Stomach (tissue), 9 donors: ENCODE measurements around the gene THAP12. TPM values are rescaled to one million over a fixed set of nuclear protein-coding genes. Genes with fewer than 3 reads are reported as not detected.
A peak's percentile ranks its signal among the peaks of the same experiment; 100 is the strongest.

Experiments used
- DNase-seq, 2 donors: peaks; one replicate each; pipeline versions ENCODE4 v3.0.0 to v3.0.0-alpha.2; 2013 to 2019
- H3K27ac ChIP-seq, 5 donors: fragments of 200-600 bp in 4 of 5; sonication (generic) in 4 of 5; one replicate each; pipeline ENCODE4 v1.5.1; 2013 to 2019; ENCODE audit warnings: mild to moderate bottlenecking in 1 of 5, moderate library complexity in 1 of 5
- H3K27me3 ChIP-seq, 3 donors: fragments of 200-600 bp; sonication (generic); one replicate each; pipeline ENCODE4 v1.5.1; 2017 to 2019; ENCODE audit warnings: mixed run types in 1 of 3
- H3K36me3 ChIP-seq, 4 donors: fragments of 200-600 bp; sonication (generic); 1 replicate in 3 of 4; 2 replicates in 1 of 4; pipeline ENCODE4 v1.5.1; 2016 to 2019
- H3K4me1 ChIP-seq, 4 donors: fragments of 200-600 bp; sonication (generic); one replicate each; pipeline ENCODE4 v1.5.1; 2016 to 2019
- H3K4me3 ChIP-seq, 4 donors: fragments of 200-600 bp; sonication (generic) in 3 of 4; one replicate each; pipeline ENCODE4 v1.5.1; 2016 to 2019; ENCODE audit warnings: mild to moderate bottlenecking in 1 of 4
- H3K9me3 ChIP-seq, 4 donors: fragments of 200-600 bp; sonication (generic); one replicate each; pipeline ENCODE4 v1.5.1; 2016 to 2019
- CTCF ChIP-seq, 7 experiments: fragments of 450-650 bp in 4 of 7; fragments of 200-600 bp in 3 of 7; sonication (generic) in 3 of 7; IDR thresholded peaks; one replicate each; pipeline ENCODE4 v1.5.1; 2016 to 2019; ENCODE audit warnings: antibody characterized with exemption in 7 of 7, control low read depth in 2 of 7, mild to moderate bottlenecking in 1 of 7
- EP300 ChIP-seq: sonication (generic); formaldehyde crosslinking; IDR thresholded peaks from one replicate; pipeline ENCODE4 v1.6.1; 2017; ENCODE audit warnings: antibody characterized with exemption
- POLR2A ChIP-seq, 4 donors: fragments of 450-650 bp; IDR thresholded peaks; one replicate each; pipeline ENCODE4 v1.6.1; 2016; ENCODE audit warnings: antibody characterized with exemption in 4 of 4, control low read depth in 2 of 4, mild to moderate bottlenecking in 1 of 4, moderate library complexity in 1 of 4
- POLR2AphosphoS5 ChIP-seq, 3 donors: sonication (generic); formaldehyde crosslinking; IDR thresholded peaks; one replicate each; pipeline ENCODE4 v1.6.1; 2016; ENCODE audit warnings: antibody characterized with exemption in 3 of 3
- WGBS, 5 donors: extraction: QIAGEN DNeasy Blood & Tissue Kit in 3 of 5; methylation state at CpG; one replicate each; pipeline versions ENCODE4 v1.1.5 to v1.1.7; 2013 to 2018; 5-methylcytosine and 5-hydroxymethylcytosine counted together
- intact Hi-C: fragments of 100-400 bp; cut with DNase I; formaldehyde crosslinking; loops from one replicate; pipeline ENCODE4 v1.15.1; 2023; ENCODE audit warnings: low total_unique reads
- polyA plus RNA-seq, 3 donors: library from polyadenylated mRNA; stranded (reverse); fragments of 200-250 nt; gene quantifications; one replicate each; pipeline ENCODE4 v1.2.3, GENCODE V29; 2013
- total RNA-seq, 5 donors: library from RNA; depleted of rRNA; stranded (reverse); fragments of >200 nt; gene quantifications; one replicate each; pipeline versions ENCODE4 v1.1.0 to v1.2.3, GENCODE V29; 2014 to 2016
- donor health status: healthy with polysubstance abuse.
- donor health status: Bipolar disorder and iron deficiency.
- donor health status: healthy.

THAP12 gene
- total and polyA plus RNA-seq, 8 donors: 10.7 to 74.0 (median 25.2) TPM

- TF ChIP-seq POLR2A (IDR thresholded peaks at IDR 0.05) (no peak), EP300 (no peak), CTCF (IDR thresholded peaks at IDR 0.05) (no peak), POLR2AphosphoS5 (IDR thresholded peaks at IDR 0.05) (no peak)
- H3K4me1 ChIP-seq: no peaks in the 10 kb centered on the region
- peak overlapping the region in 2 of 5 donors; percentile 11 to 36 for H3K27ac ChIP-seq
- intact Hi-C loops: no loop called here
- peak in 1 of 2 donors; percentile 84 for DNase-seq
- no peaks in the 10 kb centered on the region for H3K36me3 ChIP-seq
- H3K4me3 ChIP-seq: no peak overlapping the region
- WGBS, 5 donors: 45 to 76% (median 61%) methylated on average over 6 of the region's 6 CpGs
- H3K9me3 ChIP-seq: peaks cover 2 to 15% (median 8%) of the 10 kb centered on the region in 4 donors
- no peaks in the 10 kb centered on the region for H3K27me3 ChIP-seq
Observed at GRCh38 chr11:76339221-76339620, 41.7 kb downstream of the THAP12 start.

DNA sequence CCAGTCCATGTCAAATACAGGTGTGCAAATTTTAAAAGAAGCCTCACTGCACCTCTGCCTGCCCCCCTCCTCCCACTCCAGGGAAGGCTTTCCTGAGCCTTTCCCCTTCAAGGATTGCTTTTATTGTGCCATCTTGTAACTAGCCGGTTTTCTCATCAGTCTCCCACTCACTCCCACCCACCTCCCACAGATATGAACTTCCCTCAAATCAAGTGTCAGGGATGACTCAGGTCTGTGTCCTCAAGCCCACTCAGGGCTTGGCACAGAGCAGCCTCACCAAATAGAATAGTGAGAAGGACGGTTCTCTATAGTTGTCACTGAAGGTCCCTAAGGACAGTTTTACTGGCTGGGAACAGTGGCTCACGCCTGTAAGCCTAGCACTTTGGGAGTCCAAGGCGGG is 43.0 kb downstream of the THAP12 start:
- Histone ChIP-seq H3K4me3 (no peak overlapping the region), H3K36me3 (no peaks in the 10 kb centered on the region), H3K27me3 (no peaks in the 10 kb centered on the region), H3K27ac (peak overlapping the region in 1 of 5 donors; percentile 11), H3K4me1 (no peaks in the 10 kb centered on the region), H3K9me3 (peaks cover 2 to 15% (median 8%) of the 10 kb centered on the region in 4 donors)
- intact Hi-C loops: no loop called here
- no peak for TF ChIP-seq CTCF (IDR thresholded peaks at IDR 0.05)
- DNase-seq: no peak
- WGBS, 5 donors: 82 to 90% (median 86%) methylated on average over 4 of the region's 4 CpGs

DNA sequence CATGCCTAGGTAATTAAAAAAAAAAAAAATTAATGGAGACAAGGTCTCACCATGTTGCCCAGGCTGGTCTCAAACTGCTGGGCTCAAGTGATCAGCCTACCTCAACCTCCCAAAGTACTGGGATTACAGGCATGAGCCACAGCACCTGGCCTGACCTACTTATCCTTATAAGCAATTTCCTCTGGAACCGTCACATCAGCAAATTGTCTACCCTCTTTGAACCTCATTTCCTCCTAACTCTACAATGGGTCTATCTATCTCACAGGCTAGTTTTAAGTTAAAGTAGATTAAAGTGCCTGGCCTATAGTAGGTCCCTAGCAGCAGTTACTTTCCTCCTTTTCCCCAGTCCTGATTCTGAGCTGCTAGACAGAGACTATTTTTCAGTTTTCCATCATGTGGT is 43.5 kb downstream of the THAP12 start:
- Histone ChIP-seq H3K4me3 (no peak overlapping the region), H3K4me1 (no peaks in the 10 kb centered on the region), H3K27me3 (no peaks in the 10 kb centered on the region), H3K36me3 (no peaks in the 10 kb centered on the region), H3K27ac (no peak overlapping the region), H3K9me3 (peaks cover 2 to 15% (median 8%) of the 10 kb centered on the region in 4 donors)
- DNase-seq: no peak
- no peak for TF ChIP-seq POLR2AphosphoS5 (IDR thresholded peaks at IDR 0.05)
- TF ChIP-seq EP300: no peak
- no peak for TF ChIP-seq POLR2A (IDR thresholded peaks at IDR 0.05)
- TF ChIP-seq CTCF (IDR thresholded peaks at IDR 0.05): no peak
- WGBS, 5 donors: 76 to 90% (median 79%) methylated on average over 1 of the region's 1 CpG
- intact Hi-C loops: no loop called here

- no peak for DNase-seq
- WGBS, 5 donors: 83 to 87% (median 85%) methylated on average over 2 of the region's 2 CpGs
- no peaks in the 10 kb centered on the region for H3K36me3 ChIP-seq
- H3K4me1 ChIP-seq: no peaks in the 10 kb centered on the region
- intact Hi-C loops: no loop called here
- TF ChIP-seq CTCF (IDR thresholded peaks at IDR 0.05): no peak
- TF ChIP-seq POLR2A (IDR thresholded peaks at IDR 0.05): no peak
- no peak for TF ChIP-seq EP300
- TF ChIP-seq POLR2AphosphoS5 (IDR thresholded peaks at IDR 0.05): no peak
- no peak overlapping the region for H3K4me3 ChIP-seq
- H3K27ac ChIP-seq: no peak overlapping the region
- peaks cover 2 to 15% (median 8%) of the 10 kb centered on the region in 4 donors for H3K9me3 ChIP-seq
- no peaks in the 10 kb centered on the region for H3K27me3 ChIP-seq
Observed at GRCh38 chr11:76336597-76336996, 44.3 kb downstream of the THAP12 start.
